WTC11 (cell line): ENCODE data around the gene VASN. TPM values are rescaled to one million over a fixed set of nuclear protein-coding genes. Genes with fewer than 3 reads are reported as not detected.
A peak's percentile ranks its signal among the peaks of the same experiment; 100 is the strongest.

Experiments
- ATAC-seq: fragments of 200-7000 bp; cut with Tn5 transposase; 2 replicates; pipeline ENCODE4 v1.10.0; 2021; ENCODE audit warnings: mild to moderate bottlenecking, moderate library complexity
- CTCF ChIA-PET: fragments of 300-600 bp; sonication (Branson Sonifier 250); formaldehyde crosslinking; loops from one replicate; lab custom pipeline; 2021; ENCODE audit warnings: antibody characterized with exemption; lab: Charles Lee
- POLR2A ChIA-PET: fragments of 350-600 bp; sonication (Branson Sonifier 250); formaldehyde crosslinking; loops from one replicate; lab custom pipeline; 2021; ENCODE audit warnings: antibody characterized with exemption; lab: Charles Lee
- DNase-seq: peaks from one replicate; pipeline ENCODE4 v3.0.0; 2021; ENCODE audit warnings: low spot score
- H3K27ac Mint-ChIP-seq: 2 replicates; pipeline ENCODE4 v1.8.0; 2021; ENCODE audit warnings: mixed read lengths
- H3K27me3 Mint-ChIP-seq: 2 replicates; pipeline ENCODE4 v1.8.0; 2021; ENCODE audit warnings: low read depth, mild to moderate bottlenecking, moderate library complexity, mixed read lengths
- H3K36me3 Mint-ChIP-seq: 2 replicates; pipeline ENCODE4 v1.8.0; 2021; ENCODE audit warnings: mixed read lengths
- H3K4me1 Mint-ChIP-seq: 2 replicates; pipeline ENCODE4 v1.8.0; 2022; ENCODE audit warnings: mixed read lengths
- H3K4me3 Mint-ChIP-seq: 2 replicates; pipeline ENCODE4 v1.8.0; 2021; ENCODE audit warnings: mild to moderate bottlenecking, moderate library complexity, mixed read lengths
- H3K9me3 Mint-ChIP-seq: 2 replicates; pipeline ENCODE4 v1.8.0; 2021; ENCODE audit warnings: mixed read lengths
- CREB1 ChIP-seq: sonication (generic); formaldehyde crosslinking; IDR thresholded peaks from 2 replicates; pipeline ENCODE4 v1.8.0; 2023; ENCODE audit warnings: mild to moderate bottlenecking, missing genetic modification reagents
- FOXP1 ChIP-seq: sonication (generic); formaldehyde crosslinking; IDR thresholded peaks from 2 replicates; pipeline ENCODE4 v1.8.0; 2022; ENCODE audit warnings: missing genetic modification reagents, mild to moderate bottlenecking, moderate library complexity, borderline replicate concordance
- HMGA2 ChIP-seq: fragments of 250-450 bp; sonication (Bioruptor Pico); IDR thresholded peaks from 2 replicates; pipeline ENCODE4 v1.4.0; 2021; ENCODE audit warnings: mild to moderate bottlenecking, moderate library complexity
- MXD4 ChIP-seq: fragments of 250-450 bp; sonication (Bioruptor Pico); IDR thresholded peaks from 2 replicates; pipeline ENCODE4 v1.8.0; 2021; ENCODE audit warnings: mild to moderate bottlenecking, moderate library complexity, borderline replicate concordance
- MYBL2 ChIP-seq: sonication (generic); formaldehyde crosslinking; IDR thresholded peaks from 2 replicates; pipeline ENCODE4 v1.8.1; 2023; ENCODE audit warnings: mild to moderate bottlenecking, moderate library complexity, missing genetic modification reagents
- NR3C1 ChIP-seq: sonication (generic); formaldehyde crosslinking; conservative IDR thresholded peaks from 2 replicates; pipeline ENCODE4 v1.8.1; 2023; ENCODE audit warnings: low read depth, mild to moderate bottlenecking, missing genetic modification reagents
- PRRX2 ChIP-seq: fragments of 250-450 bp; sonication (Bioruptor Pico); IDR thresholded peaks from 2 replicates; pipeline ENCODE4 v1.8.0; 2021; ENCODE audit warnings: mild to moderate bottlenecking
- ZBTB21 ChIP-seq: sonication (generic); formaldehyde crosslinking; IDR thresholded peaks from 2 replicates; pipeline ENCODE4 v1.8.1; 2023; ENCODE audit warnings: mild to moderate bottlenecking, missing genetic modification reagents, borderline replicate concordance
- ZNF416 ChIP-seq: fragments of 250-450 bp; sonication (Bioruptor Pico); IDR thresholded peaks from 2 replicates; pipeline ENCODE4 v1.9.0; 2021; ENCODE audit warnings: mild to moderate bottlenecking, inconsistent platforms
- total RNA-seq: library from RNA; stranded (reverse); gene quantifications from 3 replicates; pipeline ENCODE4 v1.2.3, GENCODE V29; 2021
- TF ChIP-seq, protein P1 (sequence below): sonication (generic); formaldehyde crosslinking; IDR thresholded peaks from 2 replicates; pipeline ENCODE4 v1.8.0; 2023; ENCODE audit warnings: mild to moderate bottlenecking, missing genetic modification reagents
- TF ChIP-seq, protein P2 (sequence below): sonication (generic); formaldehyde crosslinking; IDR thresholded peaks from 2 replicates; pipeline ENCODE4 v1.8.0; 2022; ENCODE audit warnings: mild to moderate bottlenecking, missing genetic modification reagents
- TF ChIP-seq, protein P3 (sequence below): fragments of 250-450 bp; sonication (Bioruptor Pico); IDR thresholded peaks from 2 replicates; pipeline ENCODE4 v1.9.0; 2021; ENCODE audit warnings: moderate library complexity, mild to moderate bottlenecking, inconsistent platforms, borderline replicate concordance
- TF ChIP-seq, protein P4 (sequence below): sonication (generic); formaldehyde crosslinking; IDR thresholded peaks from 2 replicates; pipeline ENCODE4 v1.8.0; 2022; ENCODE audit warnings: mild to moderate bottlenecking, missing genetic modification reagents
- TF ChIP-seq, protein P5 (sequence below): sonication (generic); formaldehyde crosslinking; IDR thresholded peaks from 2 replicates; pipeline ENCODE4 v1.8.1; 2023; ENCODE audit warnings: mild to moderate bottlenecking, moderate library complexity, missing genetic modification reagents
- TF ChIP-seq, protein P6 (sequence below): sonication (generic); formaldehyde crosslinking; IDR thresholded peaks from 2 replicates; pipeline ENCODE4 v1.8.1; 2023; ENCODE audit warnings: mild to moderate bottlenecking, missing genetic modification reagents
- TF ChIP-seq, protein P7 (sequence below): sonication (generic); formaldehyde crosslinking; IDR thresholded peaks from 2 replicates; pipeline ENCODE4 v1.8.1; 2022; ENCODE audit warnings: missing genetic modification reagents, borderline replicate concordance

Gene VASN
- total RNA-seq, 1 experiment from 2014 or later, result 8.0 TPM

DNA sequence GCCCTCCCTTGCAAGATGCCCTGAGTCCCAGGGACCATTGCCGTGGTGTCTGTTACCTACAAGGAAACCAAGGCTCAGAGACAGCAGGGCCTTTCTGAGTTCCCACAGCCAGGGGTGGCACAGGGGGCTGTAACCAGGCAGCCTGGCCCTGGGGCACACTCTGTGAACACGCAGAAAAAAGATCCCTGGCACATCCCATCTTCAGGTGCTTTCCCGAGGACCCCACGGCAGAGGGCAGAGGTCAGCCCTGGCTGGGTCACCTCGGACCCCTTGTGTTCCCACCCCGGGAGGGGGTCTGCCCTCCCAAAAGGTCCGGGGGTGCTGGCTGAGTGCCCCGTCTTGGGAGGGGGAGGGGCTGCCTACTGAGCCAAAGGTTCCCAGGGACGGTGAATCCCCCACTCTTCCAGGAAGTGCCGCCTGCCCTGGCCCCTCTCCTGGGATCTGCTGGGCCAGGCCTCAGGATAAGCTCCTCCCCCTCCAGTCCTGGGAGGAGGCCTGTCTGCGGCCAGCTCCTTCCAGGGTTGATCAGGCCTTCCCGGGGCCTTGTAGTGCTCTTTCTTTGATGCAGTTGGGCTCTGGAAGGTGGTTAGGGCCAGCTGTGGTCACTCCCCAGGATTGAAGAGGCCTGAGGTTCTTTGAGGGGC, 47.7 kb upstream of the VASN start:
- Mint-ChIP-seq H3K27me3 (no peaks in the 10 kb centered on the region), H3K27ac (peak overlapping the region; percentile 93), H3K9me3 (no peaks in the 10 kb centered on the region), H3K4me3 (no peak overlapping the region)
- ATAC-seq (peak; percentile 75), DNase-seq (peak; percentile 68)
- TF ChIP-seq, protein P1, sequence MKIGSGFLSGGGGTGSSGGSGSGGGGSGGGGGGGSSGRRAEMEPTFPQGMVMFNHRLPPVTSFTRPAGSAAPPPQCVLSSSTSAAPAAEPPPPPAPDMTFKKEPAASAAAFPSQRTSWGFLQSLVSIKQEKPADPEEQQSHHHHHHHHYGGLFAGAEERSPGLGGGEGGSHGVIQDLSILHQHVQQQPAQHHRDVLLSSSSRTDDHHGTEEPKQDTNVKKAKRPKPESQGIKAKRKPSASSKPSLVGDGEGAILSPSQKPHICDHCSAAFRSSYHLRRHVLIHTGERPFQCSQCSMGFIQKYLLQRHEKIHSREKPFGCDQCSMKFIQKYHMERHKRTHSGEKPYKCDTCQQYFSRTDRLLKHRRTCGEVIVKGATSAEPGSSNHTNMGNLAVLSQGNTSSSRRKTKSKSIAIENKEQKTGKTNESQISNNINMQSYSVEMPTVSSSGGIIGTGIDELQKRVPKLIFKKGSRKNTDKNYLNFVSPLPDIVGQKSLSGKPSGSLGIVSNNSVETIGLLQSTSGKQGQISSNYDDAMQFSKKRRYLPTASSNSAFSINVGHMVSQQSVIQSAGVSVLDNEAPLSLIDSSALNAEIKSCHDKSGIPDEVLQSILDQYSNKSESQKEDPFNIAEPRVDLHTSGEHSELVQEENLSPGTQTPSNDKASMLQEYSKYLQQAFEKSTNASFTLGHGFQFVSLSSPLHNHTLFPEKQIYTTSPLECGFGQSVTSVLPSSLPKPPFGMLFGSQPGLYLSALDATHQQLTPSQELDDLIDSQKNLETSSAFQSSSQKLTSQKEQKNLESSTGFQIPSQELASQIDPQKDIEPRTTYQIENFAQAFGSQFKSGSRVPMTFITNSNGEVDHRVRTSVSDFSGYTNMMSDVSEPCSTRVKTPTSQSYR (CRISPR knock-in tag), result no peak
- TF ChIP-seq, protein P2, sequence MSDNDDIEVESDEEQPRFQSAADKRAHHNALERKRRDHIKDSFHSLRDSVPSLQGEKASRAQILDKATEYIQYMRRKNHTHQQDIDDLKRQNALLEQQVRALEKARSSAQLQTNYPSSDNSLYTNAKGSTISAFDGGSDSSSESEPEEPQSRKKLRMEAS, result no peak
- TF ChIP-seq FOXP1 (CRISPR knock-in tag), result no peak; the same call in 1 of the 2 replicates
- TF ChIP-seq CREB1, result no peak
- TF ChIP-seq, all 79 proteins: peak for 0
- peaks cover 29% of the 10 kb centered on the region for H3K4me1 Mint-ChIP-seq
- POLR2A ChIA-PET, result interaction anchor here (0.6 to 1.4 kb wide), 8 partner anchors 8 to 80 kb away, joined by 3 to 10 read pairs (median 4); partner anchors contain the start of gene GLIS2
- no peaks in the 10 kb centered on the region for H3K36me3 Mint-ChIP-seq
- CTCF ChIA-PET, result interaction anchor here (0.7 to 9.2 kb wide), 18 partner anchors 9 to 301 kb away, joined by 3 to 91 read pairs (median 5); partner anchors contain the start of genes GLIS2, MGRN1 and PAM16

DNA sequence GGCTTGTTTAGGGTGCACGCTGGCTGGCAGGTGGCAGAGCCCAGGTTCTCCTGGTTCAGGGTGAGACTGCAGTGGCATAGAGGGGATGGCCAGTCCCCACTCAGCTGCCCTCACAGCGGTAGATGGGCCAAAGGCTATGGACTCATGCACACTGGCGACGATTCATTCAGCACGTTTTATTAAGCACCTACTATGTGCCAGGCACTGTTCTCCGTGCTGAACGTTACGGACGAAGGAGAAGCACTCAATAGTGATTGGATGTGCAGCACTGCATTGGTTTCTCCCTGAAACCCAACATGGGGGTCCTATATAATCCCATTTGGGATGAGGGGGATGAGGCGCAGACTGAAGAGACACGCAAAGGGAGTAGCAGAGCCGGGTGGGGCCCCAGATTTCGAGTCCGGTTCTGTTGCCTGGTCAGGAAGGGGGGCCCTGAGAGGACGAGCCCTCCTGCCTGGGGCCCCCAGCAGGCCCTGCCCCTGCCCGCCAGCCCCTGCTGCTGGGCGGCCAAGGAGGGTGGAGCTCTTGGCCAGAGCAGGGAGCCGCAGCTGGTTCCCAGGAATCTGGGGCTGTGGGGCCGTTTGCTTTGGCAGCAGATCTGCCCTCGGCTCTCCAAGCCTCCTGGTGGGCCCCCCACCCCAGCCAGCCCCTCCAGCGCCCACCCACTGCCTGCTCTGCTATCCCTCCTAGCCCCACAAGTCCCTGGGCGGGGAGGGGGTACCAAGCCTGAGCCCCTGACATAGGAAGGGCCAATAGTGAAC, 47.0 kb upstream of the VASN start:
- H3K4me1 Mint-ChIP-seq, result peaks cover 28% of the 10 kb centered on the region
- H3K9me3 Mint-ChIP-seq, result no peaks in the 10 kb centered on the region
- H3K27me3 Mint-ChIP-seq, result no peaks in the 10 kb centered on the region
- DNase-seq (no peak), ATAC-seq (no peak)
- H3K27ac Mint-ChIP-seq, result peak overlapping the region; percentile 93
- no peak overlapping the region for H3K4me3 Mint-ChIP-seq
- POLR2A ChIA-PET, result interaction anchor here (0.6 to 1.4 kb wide), 8 partner anchors 9 to 80 kb away, joined by 3 to 10 read pairs (median 4); partner anchors contain the start of gene GLIS2
- CTCF ChIA-PET, result interaction anchor here (0.7 to 9.3 kb wide), 19 partner anchors 10 to 300 kb away, joined by 3 to 122 read pairs (median 6); partner anchors contain the start of genes GLIS2, MGRN1 and PAM16
- TF ChIP-seq MXD4 (CRISPR knock-in tag) (no peak), NR3C1 (CRISPR knock-in tag) (no peak), HMGA2 (CRISPR knock-in tag) (no peak), PRRX2 (no peak), ZNF416 (CRISPR knock-in tag) (no peak), MYBL2 (CRISPR knock-in tag) (no peak), ZBTB21 (CRISPR knock-in tag) (no peak)
- TF ChIP-seq, protein P3, sequence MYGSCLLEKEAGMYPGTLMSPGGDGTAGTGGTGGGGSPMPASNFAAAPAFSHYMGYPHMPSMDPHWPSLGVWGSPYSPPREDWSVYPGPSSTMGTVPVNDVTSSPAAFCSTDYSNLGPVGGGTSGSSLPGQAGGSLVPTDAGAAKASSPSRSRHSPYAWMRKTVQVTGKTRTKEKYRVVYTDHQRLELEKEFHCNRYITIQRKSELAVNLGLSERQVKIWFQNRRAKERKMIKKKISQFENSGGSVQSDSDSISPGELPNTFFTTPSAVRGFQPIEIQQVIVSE (CRISPR knock-in tag), result no peak
- TF ChIP-seq, protein P4, sequence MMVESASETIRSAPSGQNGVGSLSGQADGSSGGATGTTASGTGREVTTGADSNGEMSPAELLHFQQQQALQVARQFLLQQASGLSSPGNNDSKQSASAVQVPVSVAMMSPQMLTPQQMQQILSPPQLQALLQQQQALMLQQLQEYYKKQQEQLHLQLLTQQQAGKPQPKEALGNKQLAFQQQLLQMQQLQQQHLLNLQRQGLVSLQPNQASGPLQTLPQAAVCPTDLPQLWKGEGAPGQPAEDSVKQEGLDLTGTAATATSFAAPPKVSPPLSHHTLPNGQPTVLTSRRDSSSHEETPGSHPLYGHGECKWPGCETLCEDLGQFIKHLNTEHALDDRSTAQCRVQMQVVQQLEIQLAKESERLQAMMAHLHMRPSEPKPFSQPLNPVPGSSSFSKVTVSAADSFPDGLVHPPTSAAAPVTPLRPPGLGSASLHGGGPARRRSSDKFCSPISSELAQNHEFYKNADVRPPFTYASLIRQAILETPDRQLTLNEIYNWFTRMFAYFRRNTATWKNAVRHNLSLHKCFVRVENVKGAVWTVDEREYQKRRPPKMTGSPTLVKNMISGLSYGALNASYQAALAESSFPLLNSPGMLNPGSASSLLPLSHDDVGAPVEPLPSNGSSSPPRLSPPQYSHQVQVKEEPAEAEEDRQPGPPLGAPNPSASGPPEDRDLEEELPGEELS (CRISPR knock-in tag), result no peak
- TF ChIP-seq, protein P5, sequence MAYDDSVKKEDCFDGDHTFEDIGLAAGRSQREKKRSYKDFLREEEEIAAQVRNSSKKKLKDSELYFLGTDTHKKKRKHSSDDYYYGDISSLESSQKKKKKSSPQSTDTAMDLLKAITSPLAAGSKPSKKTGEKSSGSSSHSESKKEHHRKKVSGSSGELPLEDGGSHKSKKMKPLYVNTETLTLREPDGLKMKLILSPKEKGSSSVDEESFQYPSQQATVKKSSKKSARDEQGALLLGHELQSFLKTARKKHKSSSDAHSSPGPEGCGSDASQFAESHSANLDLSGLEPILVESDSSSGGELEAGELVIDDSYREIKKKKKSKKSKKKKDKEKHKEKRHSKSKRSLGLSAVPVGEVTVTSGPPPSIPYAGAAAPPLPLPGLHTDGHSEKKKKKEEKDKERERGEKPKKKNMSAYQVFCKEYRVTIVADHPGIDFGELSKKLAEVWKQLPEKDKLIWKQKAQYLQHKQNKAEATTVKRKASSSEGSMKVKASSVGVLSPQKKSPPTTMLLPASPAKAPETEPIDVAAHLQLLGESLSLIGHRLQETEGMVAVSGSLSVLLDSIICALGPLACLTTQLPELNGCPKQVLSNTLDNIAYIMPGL, result no peak
- TF ChIP-seq, protein P6, sequence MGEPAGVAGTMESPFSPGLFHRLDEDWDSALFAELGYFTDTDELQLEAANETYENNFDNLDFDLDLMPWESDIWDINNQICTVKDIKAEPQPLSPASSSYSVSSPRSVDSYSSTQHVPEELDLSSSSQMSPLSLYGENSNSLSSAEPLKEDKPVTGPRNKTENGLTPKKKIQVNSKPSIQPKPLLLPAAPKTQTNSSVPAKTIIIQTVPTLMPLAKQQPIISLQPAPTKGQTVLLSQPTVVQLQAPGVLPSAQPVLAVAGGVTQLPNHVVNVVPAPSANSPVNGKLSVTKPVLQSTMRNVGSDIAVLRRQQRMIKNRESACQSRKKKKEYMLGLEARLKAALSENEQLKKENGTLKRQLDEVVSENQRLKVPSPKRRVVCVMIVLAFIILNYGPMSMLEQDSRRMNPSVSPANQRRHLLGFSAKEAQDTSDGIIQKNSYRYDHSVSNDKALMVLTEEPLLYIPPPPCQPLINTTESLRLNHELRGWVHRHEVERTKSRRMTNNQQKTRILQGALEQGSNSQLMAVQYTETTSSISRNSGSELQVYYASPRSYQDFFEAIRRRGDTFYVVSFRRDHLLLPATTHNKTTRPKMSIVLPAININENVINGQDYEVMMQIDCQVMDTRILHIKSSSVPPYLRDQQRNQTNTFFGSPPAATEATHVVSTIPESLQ (CRISPR knock-in tag), result no peak
- TF ChIP-seq, protein P7, sequence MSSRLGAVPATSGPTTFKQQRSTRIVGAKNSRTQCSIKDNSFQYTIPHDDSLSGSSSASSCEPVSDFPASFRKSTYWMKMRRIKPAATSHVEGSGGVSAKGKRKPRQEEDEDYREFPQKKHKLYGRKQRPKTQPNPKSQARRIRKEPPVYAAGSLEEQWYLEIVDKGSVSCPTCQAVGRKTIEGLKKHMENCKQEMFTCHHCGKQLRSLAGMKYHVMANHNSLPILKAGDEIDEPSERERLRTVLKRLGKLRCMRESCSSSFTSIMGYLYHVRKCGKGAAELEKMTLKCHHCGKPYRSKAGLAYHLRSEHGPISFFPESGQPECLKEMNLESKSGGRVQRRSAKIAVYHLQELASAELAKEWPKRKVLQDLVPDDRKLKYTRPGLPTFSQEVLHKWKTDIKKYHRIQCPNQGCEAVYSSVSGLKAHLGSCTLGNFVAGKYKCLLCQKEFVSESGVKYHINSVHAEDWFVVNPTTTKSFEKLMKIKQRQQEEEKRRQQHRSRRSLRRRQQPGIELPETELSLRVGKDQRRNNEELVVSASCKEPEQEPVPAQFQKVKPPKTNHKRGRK (CRISPR knock-in tag), result no peak
- TF ChIP-seq, protein P2, result no peak
- TF ChIP-seq, all 79 proteins: peak for 0
- H3K36me3 Mint-ChIP-seq, result no peaks in the 10 kb centered on the region
